OCI-LY1 (cell line): ENCODE measurements around the gene PCDHB4.
A peak's percentile ranks its signal among the peaks of the same experiment; 100 is the strongest.
"Not testable (repeated sequence)": the region's sequence is repeated elsewhere in the genome, so short reads cannot be mapped to it uniquely, and the experiment has no call there.

Experiments used
- H2AFZ ChIP-seq: fragments of 200-600 bp; sonication (generic), shearing (Covaris generic); 2 replicates; pipeline ENCODE4 v1.6.0; 2014; ENCODE audit warnings: antibody characterized with exemption, mild to moderate bottlenecking, low read length
- H3F3A ChIP-seq: fragments of 200-600 bp; sonication (generic), shearing (Covaris generic); 2 replicates; pipeline ENCODE4 v1.6.0; 2014; ENCODE audit warnings: mild to moderate bottlenecking, antibody characterized with exemption, low read length, moderate library complexity; ENCODE audit not compliant: insufficient read depth
- H3K27ac ChIP-seq: fragments of 200-600 bp; sonication (generic); 2 replicates; pipeline ENCODE4 v1.5.1; 2014; ENCODE audit warnings: low read length, mixed run types, mild to moderate bottlenecking, low read depth; ENCODE audit not compliant: poor library complexity, severe bottlenecking
- H3K27me3 ChIP-seq: fragments of 200-600 bp; sonication (generic); 2 replicates; pipeline ENCODE4 v1.6.0; 2014; ENCODE audit warnings: antibody characterized with exemption, mild to moderate bottlenecking, low read length, moderate library complexity; ENCODE audit not compliant: insufficient read depth
- H3K36me3 ChIP-seq: fragments of 200-600 bp; sonication (generic); 2 replicates; pipeline ENCODE4 v1.6.1; 2014; ENCODE audit warnings: mild to moderate bottlenecking, antibody characterized with exemption, low read length, moderate library complexity, mixed read lengths; ENCODE audit not compliant: insufficient read depth
- H3K4me1 ChIP-seq: fragments of 200-600 bp; sonication (generic); 2 replicates; pipeline ENCODE4 v1.5.1; 2014; ENCODE audit warnings: mild to moderate bottlenecking, low read length, moderate library complexity; ENCODE audit not compliant: insufficient read depth, severe bottlenecking
- H3K4me2 ChIP-seq: fragments of 200-600 bp; sonication (generic), shearing (Covaris generic); 2 replicates; pipeline ENCODE4 v1.6.1; 2014; ENCODE audit warnings: low read length
- H3K4me3 ChIP-seq: fragments of 200-600 bp; sonication (generic); 2 replicates; pipeline ENCODE4 v1.5.1; 2014; ENCODE audit warnings: low read length, low read depth, mild to moderate bottlenecking, mixed read lengths; ENCODE audit not compliant: poor library complexity, severe bottlenecking
- H3K79me2 ChIP-seq: fragments of 200-600 bp; shearing (Covaris generic); 2 replicates; pipeline ENCODE4 v1.6.1; 2016; ENCODE audit warnings: mixed run types, low read length, mixed read lengths; ENCODE audit not compliant: insufficient read depth
- H3K9ac ChIP-seq: fragments of 200-600 bp; sonication (generic), shearing (Covaris generic); 2 replicates; pipeline ENCODE4 v1.6.1; 2014; ENCODE audit warnings: mild to moderate bottlenecking, low read length, mixed read lengths
- H3K9me2 ChIP-seq: fragments of 200-600 bp; sonication (generic), shearing (Covaris generic); 2 replicates; pipeline ENCODE4 v1.6.1; 2014; ENCODE audit warnings: low read depth, mild to moderate bottlenecking, low read length, mixed read lengths
- H3K9me3 ChIP-seq: fragments of 200-600 bp; shearing (Covaris generic); 2 replicates; pipeline ENCODE4 v1.6.1; 2014; ENCODE audit warnings: low read length, mixed read lengths
- H4K20me1 ChIP-seq: fragments of 200-600 bp; sonication (generic), shearing (Covaris generic); 2 replicates; pipeline ENCODE4 v1.6.0; 2016; ENCODE audit warnings: mild to moderate bottlenecking, low read length; ENCODE audit not compliant: insufficient read depth
- EZH2 ChIP-seq: fragments of 200-600 bp; sonication (generic), shearing (Covaris generic); IDR thresholded peaks from 2 replicates; pipeline ENCODE4 v1.8.0; 2017; ENCODE audit warnings: borderline replicate concordance, mixed run types, mild to moderate bottlenecking, antibody characterized with exemption, low read length, moderate library complexity, mixed read lengths
- TF ChIP-seq, protein P1 (sequence below): fragments of 200-600 bp; sonication (generic), shearing (Covaris generic); IDR thresholded peaks from 2 replicates; pipeline ENCODE4 v1.5.1; 2017; ENCODE audit warnings: mild to moderate bottlenecking, antibody characterized with exemption, low read length, moderate library complexity, mixed read lengths

Gene PCDHB4

DNA sequence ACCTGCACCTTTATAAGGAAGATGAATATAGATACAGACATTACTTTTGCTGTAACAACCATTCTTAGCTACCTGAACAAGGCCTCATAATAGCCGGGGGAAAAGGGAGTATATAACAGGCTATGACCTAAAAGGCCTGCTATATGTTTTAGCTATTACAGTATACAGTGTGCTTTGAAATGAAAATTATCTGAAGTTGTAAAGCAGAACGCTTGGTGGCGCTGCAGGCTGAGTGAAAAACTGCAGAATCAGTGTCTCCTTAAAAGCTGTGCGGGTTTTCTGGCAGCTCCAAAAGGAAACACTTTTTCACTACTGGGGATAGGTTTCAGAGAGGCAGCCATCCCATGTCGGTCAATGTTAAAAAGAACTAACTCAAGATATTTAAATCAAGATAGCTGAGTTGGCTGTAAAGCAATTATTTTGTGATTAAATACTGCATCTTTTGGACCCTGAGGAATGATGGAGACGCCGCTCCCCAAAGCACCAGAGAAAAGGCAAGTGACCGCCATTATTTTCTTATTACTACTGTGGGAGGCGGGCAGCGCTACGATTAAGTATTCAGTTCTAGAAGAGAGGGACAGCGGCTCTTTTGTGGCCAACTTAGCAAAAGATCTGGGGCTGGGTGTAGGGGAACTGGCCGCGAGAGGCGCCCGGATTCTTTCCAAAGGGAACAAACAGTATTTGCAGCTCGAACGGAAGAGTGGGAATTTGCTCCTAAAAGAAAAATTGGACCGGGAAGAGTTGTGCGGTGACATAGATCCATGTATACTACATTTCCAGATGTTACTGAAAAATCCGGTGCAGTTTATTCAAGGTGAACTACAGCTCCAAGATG is 34.1 kb downstream of the PCDHB4 start:
- Histone ChIP-seq H3K27me3 (no peaks in the 10 kb centered on the region), H3K79me2 (no peaks in the 10 kb centered on the region), H3K36me3 (no peaks in the 10 kb centered on the region), H3K27ac (no peak overlapping the region), H3K4me3 (no peak overlapping the region), H3K9me2 (no peaks in the 10 kb centered on the region), H3F3A (no peaks in the 10 kb centered on the region), H3K4me1 (no peaks in the 10 kb centered on the region), H4K20me1 (no peaks in the 10 kb centered on the region), H3K4me2 (no peak overlapping the region), H2AFZ (no peak overlapping the region), H3K9me3 (no peaks in the 10 kb centered on the region), H3K9ac (no peak overlapping the region)
- no peak for TF ChIP-seq EZH2
- TF ChIP-seq, protein P1, sequence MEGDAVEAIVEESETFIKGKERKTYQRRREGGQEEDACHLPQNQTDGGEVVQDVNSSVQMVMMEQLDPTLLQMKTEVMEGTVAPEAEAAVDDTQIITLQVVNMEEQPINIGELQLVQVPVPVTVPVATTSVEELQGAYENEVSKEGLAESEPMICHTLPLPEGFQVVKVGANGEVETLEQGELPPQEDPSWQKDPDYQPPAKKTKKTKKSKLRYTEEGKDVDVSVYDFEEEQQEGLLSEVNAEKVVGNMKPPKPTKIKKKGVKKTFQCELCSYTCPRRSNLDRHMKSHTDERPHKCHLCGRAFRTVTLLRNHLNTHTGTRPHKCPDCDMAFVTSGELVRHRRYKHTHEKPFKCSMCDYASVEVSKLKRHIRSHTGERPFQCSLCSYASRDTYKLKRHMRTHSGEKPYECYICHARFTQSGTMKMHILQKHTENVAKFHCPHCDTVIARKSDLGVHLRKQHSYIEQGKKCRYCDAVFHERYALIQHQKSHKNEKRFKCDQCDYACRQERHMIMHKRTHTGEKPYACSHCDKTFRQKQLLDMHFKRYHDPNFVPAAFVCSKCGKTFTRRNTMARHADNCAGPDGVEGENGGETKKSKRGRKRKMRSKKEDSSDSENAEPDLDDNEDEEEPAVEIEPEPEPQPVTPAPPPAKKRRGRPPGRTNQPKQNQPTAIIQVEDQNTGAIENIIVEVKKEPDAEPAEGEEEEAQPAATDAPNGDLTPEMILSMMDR, result peak; percentile 50; the same call in 1 of the 2 replicates

DNA sequence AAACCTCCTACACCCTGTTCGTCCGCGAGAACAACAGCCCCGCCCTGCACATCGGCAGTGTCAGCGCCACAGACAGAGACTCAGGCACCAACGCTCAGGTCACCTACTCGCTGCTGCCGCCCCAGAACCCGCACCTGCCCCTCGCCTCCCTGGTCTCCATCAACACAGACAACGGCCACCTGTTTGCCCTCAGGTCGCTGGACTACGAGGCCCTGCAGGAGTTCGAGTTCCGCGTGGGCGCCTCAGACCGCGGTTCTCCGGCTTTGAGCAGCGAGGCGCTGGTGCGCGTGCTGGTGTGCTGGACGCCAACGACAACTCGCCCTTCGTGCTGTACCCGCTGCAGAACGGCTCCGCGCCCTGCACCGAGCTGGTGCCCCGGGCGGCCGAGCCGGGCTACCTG is 35.7 kb downstream of the PCDHB4 start:
- not testable (repeated sequence) for H3K27ac ChIP-seq, H3K9me3 ChIP-seq, H3K27me3 ChIP-seq, H3K36me3 ChIP-seq, H3K9ac ChIP-seq, H3K4me3 ChIP-seq, H3K9me2 ChIP-seq, H3K4me1 ChIP-seq, H3F3A ChIP-seq, H3K79me2 ChIP-seq, H2AFZ ChIP-seq, H4K20me1 ChIP-seq, H3K4me2 ChIP-seq

DNA sequence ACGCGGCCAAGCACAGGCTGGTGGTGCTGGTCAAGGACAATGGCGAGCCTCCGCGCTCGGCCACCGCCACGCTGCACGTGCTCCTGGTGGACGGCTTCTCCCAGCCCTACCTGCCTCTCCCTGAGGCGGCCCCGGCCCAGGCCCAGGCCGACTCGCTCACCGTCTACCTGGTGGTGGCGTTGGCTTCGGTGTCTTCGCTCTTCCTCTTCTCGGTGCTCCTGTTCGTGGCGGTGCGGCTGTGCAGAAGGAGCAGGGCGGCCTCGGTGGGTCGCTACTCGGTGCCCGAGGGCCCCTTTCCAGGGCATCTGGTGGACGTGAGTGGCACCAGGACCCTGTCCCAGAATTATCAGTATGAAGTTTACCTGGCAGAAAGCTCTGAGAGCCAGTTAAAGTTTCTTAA is 36.3 kb downstream of the PCDHB4 start:
- not testable (repeated sequence) for H3K9me2 ChIP-seq, H3F3A ChIP-seq, H3K4me2 ChIP-seq, H2AFZ ChIP-seq, H3K27ac ChIP-seq, H3K9ac ChIP-seq, H3K79me2 ChIP-seq, H3K4me1 ChIP-seq, H3K36me3 ChIP-seq, H3K27me3 ChIP-seq, H3K9me3 ChIP-seq, H4K20me1 ChIP-seq, H3K4me3 ChIP-seq

DNA sequence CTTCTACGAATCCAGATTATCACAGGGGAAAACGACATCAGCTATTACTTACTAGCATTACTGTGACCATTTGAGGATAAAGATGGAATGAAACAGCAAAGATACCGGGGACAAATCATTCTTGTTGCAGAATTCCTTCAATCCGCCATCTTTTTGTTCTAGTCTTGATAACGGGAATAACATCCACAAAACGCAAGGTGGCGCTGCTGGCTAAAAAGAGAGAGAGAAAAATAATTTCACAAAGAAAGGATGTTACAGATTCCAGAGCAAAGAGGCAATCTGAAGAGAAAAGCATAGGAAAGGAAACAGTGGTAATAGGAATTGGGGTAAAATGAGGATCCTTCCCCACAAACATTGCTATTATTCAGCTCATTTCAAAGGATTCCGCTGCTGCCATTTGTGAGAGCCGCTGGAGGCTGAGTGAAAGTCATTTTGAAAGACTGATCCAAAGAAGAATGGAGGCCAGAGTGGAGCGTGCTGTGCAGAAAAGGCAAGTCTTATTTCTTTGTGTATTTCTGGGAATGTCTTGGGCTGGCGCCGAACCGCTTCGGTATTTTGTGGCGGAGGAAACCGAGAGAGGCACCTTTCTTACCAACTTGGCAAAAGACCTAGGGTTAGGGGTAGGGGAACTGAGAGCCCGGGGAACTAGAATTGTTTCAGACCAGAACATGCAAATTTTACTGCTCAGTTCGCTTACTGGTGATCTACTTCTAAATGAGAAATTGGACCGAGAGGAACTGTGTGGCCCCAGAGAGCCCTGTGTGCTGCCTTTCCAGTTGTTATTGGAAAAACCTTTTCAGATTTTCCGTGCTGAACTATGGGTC is 51.0 kb downstream of the PCDHB4 start, which contains the start of gene PCDHB7:
TSS of gene PCDHB7 (plus strand) at position 264 of the 824 bp plus-strand sequence. CDS start at position 456, 192 bp downstream.
- no peaks in the 10 kb centered on the region for H3K9me3 ChIP-seq
- no peak for TF ChIP-seq EZH2
- TF ChIP-seq, protein P1, result peak; percentile 78
- H3K4me3 ChIP-seq, result no peak within 1 kb of the TSS
- H3K9ac ChIP-seq, result no peak within 1 kb of the TSS
- no peaks in the 10 kb centered on the region for H3F3A ChIP-seq
- H3K36me3 ChIP-seq, result no peaks in the 10 kb centered on the region
- H4K20me1 ChIP-seq, result no peaks in the 10 kb centered on the region
- no peaks in the 10 kb centered on the region for H3K4me1 ChIP-seq
- H2AFZ ChIP-seq, result 0 out of 2 replicates have a peak within 1 kb of the TSS, but pooled peaks have one; percentile 15
- H3K9me2 ChIP-seq, result no peaks in the 10 kb centered on the region
- no peaks in the 10 kb centered on the region for H3K79me2 ChIP-seq
- peak within 1 kb of the TSS; percentile 17; the same call in 1 of the 2 replicates for H3K4me2 ChIP-seq
- no peaks in the 10 kb centered on the region for H3K27me3 ChIP-seq
- H3K27ac ChIP-seq, result no peak within 1 kb of the TSS

DNA sequence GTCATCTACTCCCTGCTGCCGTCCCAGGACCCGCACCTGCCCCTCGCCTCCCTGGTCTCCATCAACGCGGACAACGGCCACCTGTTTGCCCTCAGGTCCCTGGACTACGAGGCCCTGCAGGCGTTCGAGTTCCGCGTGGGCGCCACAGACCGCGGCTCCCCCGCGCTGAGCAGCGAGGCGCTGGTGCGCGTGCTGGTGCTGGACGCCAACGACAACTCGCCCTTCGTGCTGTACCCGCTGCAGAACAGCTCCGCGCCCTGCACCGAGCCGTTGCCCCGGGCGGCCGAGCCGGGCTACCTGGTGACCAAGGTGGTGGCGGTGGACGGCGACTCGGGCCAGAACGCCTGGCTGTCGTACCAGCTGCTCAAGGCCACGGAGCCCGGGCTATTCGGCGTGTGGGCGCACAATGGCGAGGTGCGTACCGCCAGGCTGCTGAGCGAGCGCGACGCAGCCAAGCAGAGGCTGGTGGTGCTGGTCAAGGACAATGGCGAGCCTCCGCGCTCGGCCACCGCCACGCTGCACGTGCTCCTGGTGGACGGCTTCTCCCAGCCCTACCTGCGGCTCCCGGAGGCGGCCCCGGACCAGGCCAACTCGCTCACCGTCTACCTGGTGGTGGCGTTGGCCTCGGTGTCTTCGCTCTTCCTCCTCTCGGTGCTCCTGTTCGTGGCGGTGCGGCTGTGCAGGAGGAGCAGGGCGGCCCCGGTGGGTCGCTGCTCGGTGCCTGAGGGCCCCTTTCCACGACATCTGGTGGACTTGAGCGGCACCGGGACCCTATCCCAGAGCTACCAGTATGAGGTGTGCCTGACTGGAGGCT is 52.9 kb downstream of the PCDHB4 start:
- not testable (repeated sequence) for H3K9ac ChIP-seq, H3K4me3 ChIP-seq, H3K9me2 ChIP-seq, H3K27ac ChIP-seq, H2AFZ ChIP-seq, H3K4me1 ChIP-seq, H3K36me3 ChIP-seq, H3K79me2 ChIP-seq, H3K4me2 ChIP-seq, H3F3A ChIP-seq, H3K9me3 ChIP-seq, H3K27me3 ChIP-seq, H4K20me1 ChIP-seq
